Measurements from ENCODE around the gene MCRIP2.

DNA sequence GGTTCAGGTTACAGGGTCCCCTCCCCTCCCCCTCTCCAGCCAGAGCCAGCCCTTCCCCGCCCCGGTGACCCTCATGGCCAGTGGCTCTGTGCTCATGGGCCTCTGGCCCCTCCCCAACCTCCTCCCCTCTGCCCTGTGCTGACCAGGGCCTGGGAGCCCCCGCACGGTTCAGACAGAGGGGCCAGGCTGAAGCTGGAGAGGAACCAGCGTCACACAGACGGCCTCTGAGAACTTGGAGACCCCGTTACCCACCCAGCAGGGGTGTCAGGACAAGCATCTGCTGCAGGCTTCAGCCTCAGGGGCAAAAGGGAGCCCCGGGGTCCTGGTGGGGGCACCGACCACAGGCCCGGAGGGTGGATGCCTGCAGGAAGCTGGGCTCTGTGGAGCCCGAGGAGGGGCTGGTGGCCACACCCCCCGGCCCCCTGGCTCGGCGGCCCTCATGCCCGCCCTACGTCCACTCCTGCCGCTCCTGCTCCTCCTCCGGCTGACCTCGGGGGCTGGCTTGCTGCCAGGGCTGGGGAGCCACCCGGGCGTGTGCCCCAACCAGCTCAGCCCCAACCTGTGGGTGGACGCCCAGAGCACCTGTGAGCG, 10.7 kb upstream of the MCRIP2 start, which contains the start of gene WFIKKN1:
- TF ChIP-seq, protein P1, sequence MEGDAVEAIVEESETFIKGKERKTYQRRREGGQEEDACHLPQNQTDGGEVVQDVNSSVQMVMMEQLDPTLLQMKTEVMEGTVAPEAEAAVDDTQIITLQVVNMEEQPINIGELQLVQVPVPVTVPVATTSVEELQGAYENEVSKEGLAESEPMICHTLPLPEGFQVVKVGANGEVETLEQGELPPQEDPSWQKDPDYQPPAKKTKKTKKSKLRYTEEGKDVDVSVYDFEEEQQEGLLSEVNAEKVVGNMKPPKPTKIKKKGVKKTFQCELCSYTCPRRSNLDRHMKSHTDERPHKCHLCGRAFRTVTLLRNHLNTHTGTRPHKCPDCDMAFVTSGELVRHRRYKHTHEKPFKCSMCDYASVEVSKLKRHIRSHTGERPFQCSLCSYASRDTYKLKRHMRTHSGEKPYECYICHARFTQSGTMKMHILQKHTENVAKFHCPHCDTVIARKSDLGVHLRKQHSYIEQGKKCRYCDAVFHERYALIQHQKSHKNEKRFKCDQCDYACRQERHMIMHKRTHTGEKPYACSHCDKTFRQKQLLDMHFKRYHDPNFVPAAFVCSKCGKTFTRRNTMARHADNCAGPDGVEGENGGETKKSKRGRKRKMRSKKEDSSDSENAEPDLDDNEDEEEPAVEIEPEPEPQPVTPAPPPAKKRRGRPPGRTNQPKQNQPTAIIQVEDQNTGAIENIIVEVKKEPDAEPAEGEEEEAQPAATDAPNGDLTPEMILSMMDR (IDR thresholded peaks at IDR 0.05), result no peak
- no peak for TF ChIP-seq POLR2A (IDR thresholded peaks at IDR 0.05)

All from right lobe of liver (tissue), 4 donors.